ENCODE measurements around the gene AGO4. TPM values are rescaled to one million over a fixed set of nuclear protein-coding genes. Genes with fewer than 3 reads are reported as not detected.

AGO4 gene
- total RNA-seq, 2 experiments from 2014 or later = 2.0 to 3.1 TPM

- no peak overlapping the region for H3K27ac Mint-ChIP-seq
- H3K4me3 Mint-ChIP-seq = no peak overlapping the region
- no peaks in the 10 kb centered on the region for H3K4me1 Mint-ChIP-seq (ENCODE audit: low read depth)
- H3K36me3 Mint-ChIP-seq (ENCODE audit: low read depth) = peaks cover 9% of the 10 kb centered on the region
- no peak for DNase-seq
- no peaks in the 10 kb centered on the region for H3K27me3 Mint-ChIP-seq (ENCODE audit: low read depth)
- H3K9me3 Mint-ChIP-seq = no peaks in the 10 kb centered on the region
- intact Hi-C loops (cut with micrococcal nuclease) = no loop called here
- CTCF ChIA-PET = interaction anchor here (1.0 kb wide), 1 partner anchor 16 kb away, joined by 3 read pairs; no protein-coding TSS in a partner anchor
Measured at GRCh38 chr1:35832276-35832905, 24.6 kb downstream of the AGO4 start.

DNA sequence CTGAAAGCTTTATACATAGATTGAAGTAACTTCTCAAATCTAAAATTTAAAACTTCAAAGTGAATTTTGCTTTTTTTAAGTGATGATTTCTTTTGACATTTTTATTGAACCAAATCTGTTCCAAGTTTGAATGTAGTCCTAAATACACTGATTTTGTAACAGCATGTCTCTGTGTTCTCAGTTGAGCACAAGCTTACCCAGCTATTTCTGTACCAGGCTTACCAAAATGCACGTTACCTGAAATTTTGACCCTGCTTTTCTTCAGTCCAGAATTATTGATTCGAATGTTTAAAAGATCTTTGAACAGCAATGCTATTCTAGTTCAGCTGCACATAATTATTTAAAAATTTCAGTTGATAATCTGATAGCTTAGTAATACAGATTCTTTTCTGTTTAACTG, 25.6 kb downstream of the AGO4 start:
- Mint-ChIP-seq H3K27ac (no peak overlapping the region), H3K27me3 (ENCODE audit: low read depth) (no peaks in the 10 kb centered on the region), H3K36me3 (ENCODE audit: low read depth) (peaks cover 10% of the 10 kb centered on the region), H3K4me3 (no peak overlapping the region), H3K9me3 (no peaks in the 10 kb centered on the region), H3K4me1 (ENCODE audit: low read depth) (no peaks in the 10 kb centered on the region)
- CTCF ChIA-PET = no interaction called here
- DNase-seq = no peak
- intact Hi-C loops (cut with micrococcal nuclease) = no loop called here

- intact Hi-C loops (cut with micrococcal nuclease) = no loop called here
- H3K36me3 Mint-ChIP-seq (ENCODE audit: low read depth) = peaks cover 12% of the 10 kb centered on the region
- no peak overlapping the region for H3K27ac Mint-ChIP-seq
- no peaks in the 10 kb centered on the region for H3K4me1 Mint-ChIP-seq (ENCODE audit: low read depth)
- H3K27me3 Mint-ChIP-seq (ENCODE audit: low read depth) = no peaks in the 10 kb centered on the region
- no peak overlapping the region for H3K4me3 Mint-ChIP-seq
- DNase-seq = no peak
- no peaks in the 10 kb centered on the region for H3K9me3 Mint-ChIP-seq
- CTCF ChIA-PET = no interaction called here
Measured at GRCh38 chr1:35834218-35834617, 26.4 kb downstream of the AGO4 start.

- Mint-ChIP-seq H3K4me3 (no peak overlapping the region), H3K4me1 (ENCODE audit: low read depth) (no peaks in the 10 kb centered on the region), H3K27me3 (ENCODE audit: low read depth) (no peaks in the 10 kb centered on the region), H3K36me3 (ENCODE audit: low read depth) (peaks cover 12% of the 10 kb centered on the region), H3K27ac (no peak overlapping the region), H3K9me3 (no peaks in the 10 kb centered on the region)
- intact Hi-C loops (cut with micrococcal nuclease) = no loop called here
- CTCF ChIA-PET = no interaction called here
- DNase-seq = no peak
Measured at GRCh38 chr1:35835398-35835797, 27.6 kb downstream of the AGO4 start.

GRCh38 chr1:35836734-35837133, 28.9 kb downstream of the AGO4 start:
- Mint-ChIP-seq H3K4me3 (no peak overlapping the region), H3K27me3 (ENCODE audit: low read depth) (no peaks in the 10 kb centered on the region), H3K4me1 (ENCODE audit: low read depth) (no peaks in the 10 kb centered on the region), H3K36me3 (ENCODE audit: low read depth) (peaks cover 12% of the 10 kb centered on the region), H3K9me3 (no peaks in the 10 kb centered on the region), H3K27ac (no peak overlapping the region)
- intact Hi-C loops (cut with micrococcal nuclease) = no loop called here
- CTCF ChIA-PET = interaction anchor here (0.6 kb wide), 1 partner anchor 36 kb away, joined by 7 read pairs; no protein-coding TSS in a partner anchor
- no peak for DNase-seq

GRCh38 chr1:35838693-35839245, 31.0 kb downstream of the AGO4 start:
- no peak for DNase-seq
- Mint-ChIP-seq H3K36me3 (ENCODE audit: low read depth) (peaks cover 12% of the 10 kb centered on the region), H3K9me3 (no peaks in the 10 kb centered on the region), H3K4me1 (ENCODE audit: low read depth) (no peaks in the 10 kb centered on the region), H3K27ac (no peak overlapping the region), H3K4me3 (no peak overlapping the region), H3K27me3 (ENCODE audit: low read depth) (no peaks in the 10 kb centered on the region)
- CTCF ChIA-PET = no interaction called here
- intact Hi-C loops (cut with micrococcal nuclease) = no loop called here

DNA sequence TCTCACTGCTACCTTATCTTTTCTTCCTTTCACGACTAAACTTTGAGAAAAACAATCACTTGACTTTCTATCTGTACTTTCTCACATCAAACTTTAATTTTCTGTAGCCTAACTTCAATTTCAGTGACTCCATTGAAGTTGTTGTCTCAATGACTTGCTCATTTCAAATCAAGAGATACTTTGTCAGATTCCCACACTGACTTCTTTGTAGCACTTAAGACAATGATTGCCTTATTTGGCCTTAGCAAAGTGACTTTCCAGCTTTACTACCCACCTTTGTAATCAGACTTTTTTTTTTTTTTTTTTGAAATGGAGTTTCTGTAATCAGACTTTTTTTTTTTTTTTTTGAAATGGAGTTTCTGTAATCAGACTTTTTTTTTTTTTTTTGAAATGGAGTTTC, 37.0 kb downstream of the AGO4 start:
- intact Hi-C loops (cut with micrococcal nuclease) = no loop called here
- H3K36me3 Mint-ChIP-seq (ENCODE audit: low read depth) = no peaks in the 10 kb centered on the region
- no peak overlapping the region for H3K4me3 Mint-ChIP-seq
- H3K9me3 Mint-ChIP-seq = no peaks in the 10 kb centered on the region
- H3K27me3 Mint-ChIP-seq (ENCODE audit: low read depth) = no peaks in the 10 kb centered on the region
- no peaks in the 10 kb centered on the region for H3K4me1 Mint-ChIP-seq (ENCODE audit: low read depth)
- CTCF ChIA-PET = no interaction called here
- H3K27ac Mint-ChIP-seq = no peak overlapping the region
- DNase-seq = no peak

GRCh38 chr1:35845766-35846165, 38.0 kb downstream of the AGO4 start:
- intact Hi-C loops (cut with micrococcal nuclease) = no loop called here
- DNase-seq = no peak
- Mint-ChIP-seq H3K27ac (no peak overlapping the region), H3K36me3 (ENCODE audit: low read depth) (peaks cover 1% of the 10 kb centered on the region), H3K4me1 (ENCODE audit: low read depth) (no peaks in the 10 kb centered on the region), H3K4me3 (no peak overlapping the region), H3K27me3 (ENCODE audit: low read depth) (no peaks in the 10 kb centered on the region), H3K9me3 (no peaks in the 10 kb centered on the region)
- CTCF ChIA-PET = no interaction called here

- CTCF ChIA-PET = interaction anchor here (0.6 to 0.8 kb wide), 2 partner anchors 16 to 961 kb away, joined by 3 to 5 read pairs; no protein-coding TSS in a partner anchor
- H3K9me3 Mint-ChIP-seq = no peaks in the 10 kb centered on the region
- H3K4me3 Mint-ChIP-seq = no peak overlapping the region
- DNase-seq = no peak
- peaks cover 2% of the 10 kb centered on the region for H3K36me3 Mint-ChIP-seq (ENCODE audit: low read depth)
- H3K4me1 Mint-ChIP-seq (ENCODE audit: low read depth) = no peaks in the 10 kb centered on the region
- no peaks in the 10 kb centered on the region for H3K27me3 Mint-ChIP-seq (ENCODE audit: low read depth)
- intact Hi-C loops (cut with micrococcal nuclease) = no loop called here
- H3K27ac Mint-ChIP-seq = no peak overlapping the region
Measured at GRCh38 chr1:35847935-35848565, 40.2 kb downstream of the AGO4 start.

GRCh38 chr1:35850051-35850450, 42.2 kb downstream of the AGO4 start:
- CTCF ChIA-PET = no interaction called here
- Mint-ChIP-seq H3K9me3 (no peaks in the 10 kb centered on the region), H3K27ac (no peak overlapping the region), H3K36me3 (ENCODE audit: low read depth) (peaks cover 2% of the 10 kb centered on the region), H3K4me3 (no peak overlapping the region), H3K4me1 (ENCODE audit: low read depth) (no peaks in the 10 kb centered on the region), H3K27me3 (ENCODE audit: low read depth) (no peaks in the 10 kb centered on the region)
- intact Hi-C loops (cut with micrococcal nuclease) = no loop called here
- no peak for DNase-seq

GRCh38 chr1:35850716-35851115, 42.9 kb downstream of the AGO4 start:
- H3K36me3 Mint-ChIP-seq (ENCODE audit: low read depth) = peaks cover 2% of the 10 kb centered on the region
- CTCF ChIA-PET = interaction anchor here (0.8 kb wide), 1 partner anchor 260 kb away, joined by 4 read pairs; no protein-coding TSS in a partner anchor
- no peak overlapping the region for H3K27ac Mint-ChIP-seq
- intact Hi-C loops (cut with micrococcal nuclease) = no loop called here
- DNase-seq = no peak
- no peaks in the 10 kb centered on the region for H3K27me3 Mint-ChIP-seq (ENCODE audit: low read depth)
- H3K9me3 Mint-ChIP-seq = no peaks in the 10 kb centered on the region
- no peaks in the 10 kb centered on the region for H3K4me1 Mint-ChIP-seq (ENCODE audit: low read depth)
- no peak overlapping the region for H3K4me3 Mint-ChIP-seq

- Mint-ChIP-seq H3K36me3 (ENCODE audit: low read depth) (peaks cover 2% of the 10 kb centered on the region), H3K27ac (no peak overlapping the region), H3K4me3 (no peak overlapping the region), H3K4me1 (ENCODE audit: low read depth) (no peaks in the 10 kb centered on the region), H3K27me3 (ENCODE audit: low read depth) (no peaks in the 10 kb centered on the region), H3K9me3 (no peaks in the 10 kb centered on the region)
- intact Hi-C loops (cut with micrococcal nuclease) = no loop called here
- DNase-seq = no peak
- CTCF ChIA-PET = interaction anchor here (0.8 kb wide), 1 partner anchor 261 kb away, joined by 4 read pairs; no protein-coding TSS in a partner anchor
Measured at GRCh38 chr1:35851132-35851869, 43.5 kb downstream of the AGO4 start.
